Measurements from ENCODE around the gene RPUSD1.

RPUSD1 gene

GRCh38 chr16:766820-767640 is 21.2 kb downstream of the RPUSD1 start:
- Histone ChIP-seq H3K27ac (no peak overlapping the region), H3K4me3 (no peak overlapping the region), H3K9me3 (no peaks in the 10 kb centered on the region), H3K27me3 (peaks cover 0 to 83% of the 10 kb centered on the region in 2 donors), H3K4me1 (no peaks in the 10 kb centered on the region), H3K36me3 (no peaks in the 10 kb centered on the region)
- TF ChIP-seq CTCF (IDR thresholded peaks at IDR 0.05): no peak
- intact Hi-C loops (cut with DNase I; ENCODE audit: low total_unique reads): no loop called here
- DNase-seq: no peak

DNA sequence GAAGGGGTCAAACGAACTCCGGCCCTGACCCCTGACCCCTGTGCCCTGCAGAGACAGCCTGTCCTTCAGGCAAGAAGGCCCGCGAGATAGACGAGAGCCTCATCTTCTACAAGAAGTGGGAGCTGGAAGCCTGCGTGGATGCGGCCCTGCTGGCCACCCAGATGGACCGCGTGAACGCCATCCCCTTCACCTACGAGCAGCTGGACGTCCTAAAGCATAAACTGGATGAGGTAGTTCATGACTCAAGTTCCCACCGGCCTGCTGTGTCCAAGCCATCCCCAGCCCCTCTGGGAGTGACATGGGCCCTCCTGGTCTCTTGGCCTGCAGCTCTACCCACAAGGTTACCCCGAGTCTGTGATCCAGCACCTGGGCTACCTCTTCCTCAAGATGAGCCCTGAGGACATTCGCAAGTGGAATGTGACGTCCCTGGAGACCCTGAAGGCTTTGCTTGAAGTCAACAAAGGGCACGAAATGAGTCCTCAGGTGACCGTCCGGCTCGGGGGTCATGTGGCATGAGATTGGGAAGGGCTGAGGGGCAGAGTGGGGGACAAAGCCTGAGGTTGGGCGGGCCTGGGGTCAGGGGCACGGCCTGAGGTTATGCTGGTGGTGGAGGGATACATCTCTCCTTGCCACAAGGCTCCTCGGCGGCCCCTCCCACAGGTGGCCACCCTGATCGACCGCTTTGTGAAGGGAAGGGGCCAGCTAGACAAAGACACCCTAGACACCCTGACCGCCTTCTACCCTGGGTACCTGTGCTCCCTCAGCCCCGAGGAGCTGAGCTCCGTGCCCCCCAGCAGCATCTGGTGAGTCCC is 22.0 kb downstream of the RPUSD1 start:
- no peak overlapping the region for H3K4me3 ChIP-seq
- no peak for TF ChIP-seq CTCF (IDR thresholded peaks at IDR 0.05)
- H3K27ac ChIP-seq: no peak overlapping the region
- H3K36me3 ChIP-seq: no peaks in the 10 kb centered on the region
- no peaks in the 10 kb centered on the region for H3K4me1 ChIP-seq
- H3K9me3 ChIP-seq: no peaks in the 10 kb centered on the region
- intact Hi-C loops (cut with DNase I; ENCODE audit: low total_unique reads): no loop called here
- DNase-seq: no peak
- peaks cover 0 to 85% of the 10 kb centered on the region in 2 donors for H3K27me3 ChIP-seq

DNA sequence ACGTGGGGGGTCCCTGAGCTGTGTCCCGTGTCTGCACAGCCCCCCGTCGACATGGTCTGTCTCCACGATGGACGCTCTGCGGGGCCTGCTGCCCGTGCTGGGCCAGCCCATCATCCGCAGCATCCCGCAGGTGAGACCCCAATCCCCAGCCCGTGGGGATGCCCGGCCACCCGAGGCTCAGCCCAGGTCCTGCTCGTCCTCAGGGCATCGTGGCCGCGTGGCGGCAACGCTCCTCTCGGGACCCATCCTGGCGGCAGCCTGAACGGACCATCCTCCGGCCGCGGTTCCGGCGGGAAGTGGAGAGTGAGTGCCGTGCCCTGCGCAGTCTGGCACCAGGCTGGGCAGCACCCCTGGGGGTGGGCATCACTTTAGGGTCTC is 22.7 kb downstream of the RPUSD1 start:
- peaks cover 0 to 2% (median 0%) of the 10 kb centered on the region in 4 donors for H3K4me1 ChIP-seq
- no peak overlapping the region for H3K27ac ChIP-seq
- H3K4me3 ChIP-seq: no peak overlapping the region
- no peak for TF ChIP-seq CTCF (IDR thresholded peaks at IDR 0.05)
- peaks cover 0 to 84% of the 10 kb centered on the region in 2 donors for H3K27me3 ChIP-seq
- DNase-seq: no peak
- no peaks in the 10 kb centered on the region for H3K36me3 ChIP-seq
- intact Hi-C loops (cut with DNase I; ENCODE audit: low total_unique reads): no loop called here
- no peaks in the 10 kb centered on the region for H3K9me3 ChIP-seq

- Histone ChIP-seq H3K27me3 (peaks cover 0 to 80% of the 10 kb centered on the region in 2 donors), H3K27ac (no peak overlapping the region), H3K9me3 (no peaks in the 10 kb centered on the region), H3K4me3 (no peak overlapping the region), H3K36me3 (no peaks in the 10 kb centered on the region), H3K4me1 (peaks cover 0 to 4% (median 0%) of the 10 kb centered on the region in 4 donors)
- TF ChIP-seq CTCF (IDR thresholded peaks at IDR 0.05): no peak
- DNase-seq: no peak
- intact Hi-C loops (cut with DNase I; ENCODE audit: low total_unique reads): no loop called here
Observed at GRCh38 chr16:764848-765487, 23.2 kb downstream of the RPUSD1 start.

- Histone ChIP-seq H3K4me1 (peaks cover 0 to 4% (median 0%) of the 10 kb centered on the region in 4 donors), H3K36me3 (no peaks in the 10 kb centered on the region), H3K27me3 (peaks cover 0 to 73% of the 10 kb centered on the region in 2 donors), H3K27ac (no peak overlapping the region), H3K4me3 (no peak overlapping the region), H3K9me3 (no peaks in the 10 kb centered on the region)
- DNase-seq: no peak
- intact Hi-C loops (cut with DNase I; ENCODE audit: low total_unique reads): no loop called here
- no peak for TF ChIP-seq CTCF (IDR thresholded peaks at IDR 0.05)
Observed at GRCh38 chr16:764184-764750, 23.9 kb downstream of the RPUSD1 start.

Measured in tibial artery (tissue), 4 donors.